HL-60 (cell line): ENCODE results near the gene GSTP1.

ENCODE experiments used
- GABPA ChIP-seq: IDR thresholded peaks from 2 replicates; pipeline ENCODE4 v1.6.1; 2012; ENCODE audit warnings: low read depth
- POLR2AphosphoS5 ChIP-seq: IDR thresholded peaks from 2 replicates; pipeline ENCODE4 v1.6.1; 2012; ENCODE audit warnings: low read depth
- TF ChIP-seq, protein P1 (sequence below): IDR thresholded peaks from one replicate; pipeline ENCODE4 v1.5.1; 2011; ENCODE audit warnings: low read length, control low read depth, inconsistent platforms; ENCODE audit not compliant: insufficient read depth

DNA sequence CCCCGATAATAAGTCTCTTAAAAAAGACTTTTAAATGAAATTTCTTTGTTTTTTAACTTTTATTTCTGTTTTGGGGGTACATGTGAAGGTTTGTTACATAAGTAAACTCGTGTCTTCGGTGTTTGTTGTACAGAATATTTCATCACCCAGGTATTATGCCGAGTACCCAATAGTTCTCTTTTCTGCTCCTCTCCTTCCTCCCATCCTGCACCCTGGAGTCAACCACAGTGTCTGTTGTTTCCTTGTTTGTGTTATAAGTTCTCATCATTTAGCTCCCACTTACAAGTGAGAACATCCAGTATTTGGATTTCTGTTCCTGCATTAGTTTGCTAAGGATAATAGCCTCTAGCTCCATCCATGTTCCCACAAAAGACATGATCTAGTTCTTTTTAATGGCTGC, 1.6 kb upstream of the GSTP1 start:
- TF ChIP-seq POLR2AphosphoS5 (no peak), GABPA (no peak)
- TF ChIP-seq, protein P1, sequence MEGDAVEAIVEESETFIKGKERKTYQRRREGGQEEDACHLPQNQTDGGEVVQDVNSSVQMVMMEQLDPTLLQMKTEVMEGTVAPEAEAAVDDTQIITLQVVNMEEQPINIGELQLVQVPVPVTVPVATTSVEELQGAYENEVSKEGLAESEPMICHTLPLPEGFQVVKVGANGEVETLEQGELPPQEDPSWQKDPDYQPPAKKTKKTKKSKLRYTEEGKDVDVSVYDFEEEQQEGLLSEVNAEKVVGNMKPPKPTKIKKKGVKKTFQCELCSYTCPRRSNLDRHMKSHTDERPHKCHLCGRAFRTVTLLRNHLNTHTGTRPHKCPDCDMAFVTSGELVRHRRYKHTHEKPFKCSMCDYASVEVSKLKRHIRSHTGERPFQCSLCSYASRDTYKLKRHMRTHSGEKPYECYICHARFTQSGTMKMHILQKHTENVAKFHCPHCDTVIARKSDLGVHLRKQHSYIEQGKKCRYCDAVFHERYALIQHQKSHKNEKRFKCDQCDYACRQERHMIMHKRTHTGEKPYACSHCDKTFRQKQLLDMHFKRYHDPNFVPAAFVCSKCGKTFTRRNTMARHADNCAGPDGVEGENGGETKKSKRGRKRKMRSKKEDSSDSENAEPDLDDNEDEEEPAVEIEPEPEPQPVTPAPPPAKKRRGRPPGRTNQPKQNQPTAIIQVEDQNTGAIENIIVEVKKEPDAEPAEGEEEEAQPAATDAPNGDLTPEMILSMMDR: no peak
